Measurements from ENCODE around the gene PIGA.

DNA sequence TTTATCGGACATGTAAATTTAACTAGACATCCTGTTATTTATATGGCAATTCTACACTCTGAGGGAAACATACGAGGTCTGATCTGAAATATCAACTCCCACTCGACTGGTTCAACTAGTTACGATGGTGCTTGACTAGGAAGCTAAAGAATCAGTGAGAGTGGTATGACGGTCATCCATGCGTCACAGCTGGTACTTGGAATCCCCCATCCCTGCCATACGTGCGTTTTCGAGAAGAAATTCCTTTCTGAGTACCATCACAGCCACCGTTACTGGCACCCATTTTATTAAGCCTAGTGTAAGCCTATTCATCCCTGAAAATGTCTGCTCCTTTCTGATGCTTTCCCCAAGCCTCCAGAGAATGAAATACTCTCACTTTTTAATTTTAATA lies 695 bp upstream of the PIGA start:
- TF ChIP-seq CTCF (IDR thresholded peaks at IDR 0.05) = no peak
- TF ChIP-seq POLR2A (IDR thresholded peaks at IDR 0.05) = no peak

Measured in heart left ventricle (tissue), 13 donors.